Endothelial cell of umbilical vein (primary cell): Measurements from ENCODE around the gene CCT6A. TPM values are rescaled to one million over a fixed set of nuclear protein-coding genes. Genes with fewer than 3 reads are reported as not detected.

Source experiments
- BruUV-seq: library from RNA; stranded (reverse); fragments of 400-500 nt; replicated peaks from 2 replicates; lab custom pipeline; 2021; lab: Mats Ljungman, UMichigan
- CTCF ChIA-PET: fragments of 300-600, 350-600 bp; sonication (Branson Sonifier 250); formaldehyde crosslinking; loops from one replicate; lab custom pipeline; 2021; ENCODE audit warnings: antibody characterized with exemption, inconsistent platforms; lab: Charles Lee
- POLR2A ChIA-PET: fragments of 300-600, 350-600 bp; sonication (Branson Sonifier 250); formaldehyde crosslinking; loops from one replicate; lab custom pipeline; 2021; ENCODE audit warnings: antibody characterized with exemption, inconsistent platforms; lab: Charles Lee
- DNase-seq: peaks from one replicate; pipeline ENCODE4 v3.0.0-alpha.2; 2011; ENCODE audit warnings: low read depth, low spot score
- FAIRE-seq: peaks from 2 replicates; lab custom pipeline; 2011; peaks lifted over from hg19 to GRCh38; lab: Jason Lieb, UNC
- H2AFZ ChIP-seq: 2 replicates; pipeline ENCODE4 v1.6.0; 2012; ENCODE audit warnings: low read depth, low read length, control low read depth, inconsistent platforms
- H3K27ac ChIP-seq: 2 replicates; pipeline ENCODE4 v1.5.1; 2011; ENCODE audit warnings: low read depth, mild to moderate bottlenecking, control low read depth, low read length, moderate library complexity; ENCODE audit not compliant: insufficient read depth
- H3K27me3 ChIP-seq, 2 experiments: 2 replicates each; pipeline versions ENCODE4 v1.6.0 to v1.6.1; 2011; ENCODE audit warnings: low read length in 2 of 2, mixed read lengths in 1 of 2; ENCODE audit not compliant: control insufficient read depth in 2 of 2, insufficient read depth in 2 of 2
- H3K36me3 ChIP-seq, 2 experiments: 2 replicates in 1 of 2; 3 replicates in 1 of 2; pipeline ENCODE4 v1.5.1; 2011; ENCODE audit warnings: low read length in 2 of 2, mild to moderate bottlenecking in 1 of 2, moderate library complexity in 1 of 2; ENCODE audit not compliant: control insufficient read depth in 2 of 2, insufficient read depth in 2 of 2; ENCODE audit errors: extremely low read depth in 1 of 2
- H3K4me1 ChIP-seq: 3 replicates; pipeline ENCODE4 v1.5.1; 2011; ENCODE audit warnings: mild to moderate bottlenecking, low read length; ENCODE audit not compliant: control insufficient read depth, insufficient read depth; ENCODE audit errors: extremely low read depth
- H3K4me2 ChIP-seq: 2 replicates; pipeline ENCODE4 v1.6.1; 2011; ENCODE audit warnings: low read length, control low read depth, mixed read lengths; ENCODE audit not compliant: insufficient read depth
- H3K4me3 ChIP-seq, 3 experiments: fragments of 200-600 bp in 1 of 3; sonication (generic), shearing (Covaris generic) in 1 of 3; replicated peaks in 1 of 3; 2 replicates each; pipeline ENCODE4 v1.5.1; 2011 to 2016; ENCODE audit warnings: control low read depth in 3 of 3, low read length in 3 of 3, mild to moderate bottlenecking in 2 of 3, inconsistent platforms in 1 of 3, low read depth in 1 of 3, moderate library complexity in 1 of 3; ENCODE audit not compliant: insufficient read depth in 1 of 3
- H3K79me2 ChIP-seq: 2 replicates; pipeline ENCODE4 v1.6.0; 2012; ENCODE audit warnings: low read length, inconsistent platforms; ENCODE audit not compliant: control insufficient read depth, insufficient read depth
- H3K9ac ChIP-seq: replicated peaks from 2 replicates; pipeline ENCODE3; 2011; ENCODE audit warnings: low read length, control low read depth; ENCODE audit not compliant: insufficient read depth; ENCODE audit errors: extremely low read depth
- H3K9me1 ChIP-seq: replicated peaks from 3 replicates; pipeline ENCODE4 v1.6.0; 2011; ENCODE audit warnings: mild to moderate bottlenecking, low read length; ENCODE audit not compliant: control insufficient read depth, insufficient read depth; ENCODE audit errors: extremely low read depth
- H3K9me3 ChIP-seq: replicated peaks from 2 replicates; pipeline ENCODE4 v1.5.1; 2012; ENCODE audit warnings: low read length, inconsistent platforms; ENCODE audit not compliant: control insufficient read depth, insufficient read depth
- H4K20me1 ChIP-seq: replicated peaks from 2 replicates; pipeline ENCODE3; 2011; ENCODE audit warnings: mild to moderate bottlenecking, low read length; ENCODE audit not compliant: control insufficient read depth, insufficient read depth; ENCODE audit errors: extremely low read depth
- CTCF ChIP-seq, 2 donors: IDR thresholded peaks; 1 replicate in 1 of 2; 2 replicates in 1 of 2; pipeline ENCODE4 v1.5.1; 2011; ENCODE audit warnings: low read length in 2 of 2, mild to moderate bottlenecking in 2 of 2, moderate library complexity in 2 of 2, control low read depth in 1 of 2, inconsistent platforms in 1 of 2, low read depth in 1 of 2; ENCODE audit not compliant: insufficient read depth in 1 of 2; ENCODE audit errors: extremely low read depth in 1 of 2
- EZH2 ChIP-seq: IDR thresholded peaks from 2 replicates; pipeline ENCODE4 v1.6.1; 2012; ENCODE audit warnings: borderline replicate concordance, low read depth, mild to moderate bottlenecking, moderate library complexity, low read length, inconsistent platforms; ENCODE audit not compliant: severe bottlenecking
- FOS ChIP-seq: IDR thresholded peaks from 2 replicates; pipeline ENCODE4 v1.6.1; 2011; ENCODE audit warnings: mild to moderate bottlenecking, low read length, moderate library complexity, borderline replicate concordance; ENCODE audit not compliant: insufficient read depth
- GATA2 ChIP-seq: IDR thresholded peaks from 2 replicates; pipeline ENCODE4 v1.7.0; 2011; ENCODE audit warnings: low read depth, mild to moderate bottlenecking, moderate library complexity, mixed read lengths, low read length; ENCODE audit not compliant: insufficient read length, insufficient read depth
- JUN ChIP-seq: IDR thresholded peaks from 2 replicates; pipeline ENCODE4 v1.6.1; 2011; ENCODE audit warnings: borderline replicate concordance, low read depth; ENCODE audit not compliant: insufficient read length, insufficient read depth
- MAX ChIP-seq: IDR thresholded peaks from 2 replicates; pipeline ENCODE4 v1.6.1; 2011; ENCODE audit not compliant: insufficient read depth, insufficient read length
- MYC ChIP-seq: IDR thresholded peaks from one replicate; pipeline ENCODE4 v1.6.1; 2011; ENCODE audit warnings: mild to moderate bottlenecking, low read depth, low read length
- POLR2A ChIP-seq: IDR thresholded peaks from 2 replicates; pipeline ENCODE4 v1.6.1; 2012; ENCODE audit warnings: low read depth, mild to moderate bottlenecking, control low read depth, low read length
- POLR2AphosphoS5 ChIP-seq: IDR thresholded peaks from 2 replicates; pipeline ENCODE4 v1.6.1; 2012; ENCODE audit warnings: low read depth, mild to moderate bottlenecking, control low read depth, low read length, moderate library complexity; ENCODE audit not compliant: insufficient read depth
- dilution Hi-C: fragments of 300-500 bp; cut with MboI; formaldehyde crosslinking; loops from one replicate; pipeline ENCODE4 v1.15.0; 2019; ENCODE audit warnings: low sequenced_read_pairs; ENCODE audit not compliant: extremely low pct_ligation_motif_present
- intact Hi-C: fragments of 100-400 bp; cut with micrococcal nuclease; formaldehyde crosslinking; loops from one replicate; pipeline ENCODE4 v1.10.0; 2022
- polyA plus RNA-seq, 4 experiments: library from polyadenylated mRNA; depleted of rRNA in 3 of 4; stranded (reverse) in 3 of 4; unstranded in 1 of 4; fragments of >200 nt; gene quantifications; 2 replicates each; pipeline versions ENCODE4 v1.2.1 to v1.2.3, GENCODE V29; 2011 to 2012; ENCODE audit warnings: missing spikeins in 1 of 4
- total RNA-seq: library from RNA; stranded (reverse); gene quantifications from 2 replicates; pipeline ENCODE4 v1.2.3, GENCODE V29; 2021

Gene CCT6A
- total and polyA plus RNA-seq, 2 donors (not counting 3 experiments of a cell fraction or from before 2014, with no cell fraction given) = 152 to 221 TPM

- Histone ChIP-seq H4K20me1 (no peaks in the 10 kb centered on the region), H3K79me2 (no peaks in the 10 kb centered on the region), H3K27me3 (no peaks in the 10 kb centered on the region), H3K9ac (no peak overlapping the region), H3K4me1 (no peaks in the 10 kb centered on the region), H3K9me1 (no peaks in the 10 kb centered on the region), H3K36me3 (peaks cover 0 to 4% of the 10 kb centered on the region in 2 experiments), H3K4me3 (no peak overlapping the region), H3K9me3 (no peaks in the 10 kb centered on the region), H3K4me2 (no peak overlapping the region), H2AFZ (no peak overlapping the region), H3K27ac (no peak overlapping the region)
- CTCF ChIA-PET = interaction anchor here (1.3 kb wide), 1 partner anchor 11 kb away, joined by 6 read pairs; no protein-coding TSS in a partner anchor
- dilution Hi-C loops = no loop called here
- no peak for TF ChIP-seq POLR2AphosphoS5
- no peak for TF ChIP-seq MAX
- TF ChIP-seq CTCF (IDR thresholded peaks at IDR 0.05; ENCODE audit: extremely low read depth in 1 of 2, insufficient read depth in 1 of 2, low read depth in 1 of 2, low read length in 2 of 2) = no peak
- no peak for TF ChIP-seq GATA2
- no peak for TF ChIP-seq MYC
- no peak for TF ChIP-seq EZH2
- no peak for TF ChIP-seq JUN
- no peak for TF ChIP-seq POLR2A
- TF ChIP-seq FOS = no peak
- FAIRE-seq (no peak), DNase-seq (no peak)
- no TSS peak for BruUV-seq
- intact Hi-C loops = no loop called here
- POLR2A ChIA-PET = interaction anchor here (0.7 kb wide), 1 partner anchor 21 kb away, joined by 4 read pairs; no protein-coding TSS in a partner anchor
Measured at GRCh38 chr7:56019501-56019900, 32.1 kb upstream of the CCT6A start.
